Endothelial cell of hepatic sinusoid (primary cell): Measurements from ENCODE around the gene FAM227B.
"Not testable (repeated sequence)": the region's sequence is repeated elsewhere in the genome, so short reads cannot be mapped to it uniquely, and the experiment has no call there.

Experiments
- in situ Hi-C: cut with HindIII; loops from 2 replicates; pipeline ENCODE4 v1.10.0; 2017; ENCODE audit warnings: low sequenced_read_pairs

FAM227B gene

GRCh38 chr15:49383266-49383665 is 237.4 kb downstream of the FAM227B start:
- in situ Hi-C loops: no loop called here

DNA sequence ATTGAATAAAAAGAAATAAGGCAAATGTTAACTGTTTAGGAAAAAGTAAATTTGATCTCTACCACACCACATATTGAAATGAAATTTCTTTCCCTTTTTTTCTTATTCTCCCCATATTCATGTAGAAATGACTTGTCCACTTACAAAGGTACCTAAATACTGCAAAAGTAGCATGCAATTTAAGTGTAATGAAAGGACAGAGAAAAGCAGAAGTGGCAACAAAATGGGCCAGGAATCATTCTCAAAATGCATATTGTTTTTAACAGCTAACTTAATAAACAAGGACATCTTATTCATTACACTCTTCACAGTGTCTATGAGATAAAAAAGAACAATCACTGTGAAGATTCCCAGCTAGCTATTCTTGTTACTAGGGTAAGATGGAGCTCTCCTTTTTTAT is 238.2 kb downstream of the FAM227B start:
- in situ Hi-C loops: no loop called here

- in situ Hi-C loops: no loop called here
These were observed 239.7 kb downstream of the FAM227B start for GRCh38 chr15:49380912-49381311.

DNA sequence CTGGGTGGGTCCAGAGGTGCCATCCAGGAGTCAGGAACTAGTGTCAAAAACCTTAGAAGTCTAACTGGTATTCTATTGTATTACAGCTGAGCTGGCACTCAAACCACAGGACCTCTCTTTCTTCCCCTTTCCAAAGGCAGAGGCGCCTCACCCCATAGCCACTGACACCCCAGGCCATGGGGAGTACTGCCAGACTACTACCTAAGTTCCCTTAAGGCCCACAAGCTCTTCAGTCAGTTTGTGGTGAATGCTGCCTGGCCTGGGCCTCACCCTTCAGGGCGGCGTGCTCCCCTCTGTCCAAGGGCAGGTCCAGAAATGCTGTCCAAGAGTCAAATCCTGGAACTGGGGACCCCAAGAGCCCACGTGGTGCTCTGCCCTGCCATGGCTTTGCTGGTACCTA is 240.6 kb downstream of the FAM227B start:
- in situ Hi-C loops: no loop called here

- in situ Hi-C loops: no loop called here
These were observed 248.3 kb downstream of the FAM227B start for GRCh38 chr15:49372366-49372765.

DNA sequence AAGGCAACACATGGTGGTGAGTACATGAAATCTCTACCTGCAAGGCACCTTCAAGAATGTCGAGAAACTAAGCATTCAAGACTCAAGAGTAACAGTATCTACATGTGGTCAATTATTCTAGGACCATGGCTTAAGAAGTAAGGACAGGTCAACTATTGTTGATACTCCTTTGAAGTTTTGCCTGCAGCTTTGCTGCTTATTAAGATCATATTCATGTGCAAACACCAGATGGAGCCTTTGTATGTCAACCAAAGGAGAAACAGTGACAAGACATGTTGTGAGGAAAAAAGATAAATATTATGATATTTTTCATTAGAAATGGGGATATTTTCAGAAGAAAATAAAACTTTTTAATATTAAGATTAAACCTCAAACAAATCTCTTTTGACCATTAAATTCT is 249.8 kb downstream of the FAM227B start:
- in situ Hi-C loops: no loop called here

GRCh38 chr15:49366496-49366895 is 254.1 kb downstream of the FAM227B start:
- in situ Hi-C loops: no loop called here

GRCh38 chr15:49361370-49361769 is 259.2 kb downstream of the FAM227B start:
- in situ Hi-C loops: no loop called here

- in situ Hi-C loops: not testable (repeated sequence)
These were observed 266.2 kb downstream of the FAM227B start for GRCh38 chr15:49354439-49354838.

DNA sequence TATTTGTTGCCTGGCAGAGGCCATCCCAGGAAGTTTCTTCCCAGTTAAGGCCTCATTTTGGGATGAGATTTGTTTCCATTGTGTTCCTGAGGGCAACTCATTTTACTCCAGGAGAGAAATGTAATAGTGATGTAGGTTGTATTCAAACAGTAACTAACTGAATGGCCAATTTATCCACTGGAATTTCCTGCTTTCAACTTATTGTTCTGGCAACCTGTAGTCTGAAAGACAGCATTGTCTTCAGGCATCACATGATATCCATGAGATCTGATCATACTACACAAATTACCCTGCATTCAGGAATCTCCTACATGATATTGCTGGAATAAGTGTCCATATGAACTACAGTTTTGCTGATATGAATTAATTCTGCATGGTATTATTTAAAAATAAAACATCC is 277.1 kb downstream of the FAM227B start:
- in situ Hi-C loops: no loop called here

DNA sequence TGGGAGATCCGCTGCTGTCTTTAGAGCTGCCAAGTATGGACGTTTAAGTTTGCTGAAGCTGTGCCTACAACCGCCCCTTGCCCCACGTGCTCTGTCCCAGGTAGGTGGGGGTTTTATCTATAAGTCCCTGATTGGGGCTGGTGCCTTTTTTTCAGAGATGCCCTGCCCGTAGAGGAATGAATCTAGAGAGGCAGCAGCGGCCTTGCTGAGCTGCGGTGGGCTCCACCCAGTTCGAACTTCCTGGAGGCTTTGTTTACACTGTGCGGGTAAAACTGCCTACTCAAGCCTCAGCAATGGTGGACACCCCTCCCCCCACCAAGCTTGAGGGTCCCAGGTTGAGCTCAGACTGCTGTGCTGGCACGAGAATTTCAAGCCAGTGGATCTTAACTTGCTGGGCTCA is 281.0 kb downstream of the FAM227B start:
- in situ Hi-C loops: no loop called here

GRCh38 chr15:49331951-49332350 is 288.7 kb downstream of the FAM227B start:
- in situ Hi-C loops: no loop called here

DNA sequence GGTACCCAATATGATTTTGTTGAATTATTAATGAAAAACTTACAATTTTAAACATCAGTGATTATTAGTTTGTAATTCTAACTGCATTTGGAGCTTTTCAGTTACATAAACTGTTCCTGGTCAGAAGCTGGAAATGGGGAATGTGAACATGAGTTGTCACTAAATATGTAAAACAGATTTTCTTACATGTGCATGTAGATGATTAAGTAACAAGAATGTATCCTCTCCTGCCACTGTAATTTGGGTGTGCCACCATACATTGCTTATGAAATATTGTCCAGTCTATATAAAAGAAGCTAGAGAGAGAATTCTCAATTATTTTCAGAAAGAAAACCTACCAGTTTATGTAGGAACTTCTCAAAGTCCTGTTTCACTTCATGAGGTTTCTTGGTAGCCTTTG is 289.2 kb downstream of the FAM227B start:
- in situ Hi-C loops: no loop called here

DNA sequence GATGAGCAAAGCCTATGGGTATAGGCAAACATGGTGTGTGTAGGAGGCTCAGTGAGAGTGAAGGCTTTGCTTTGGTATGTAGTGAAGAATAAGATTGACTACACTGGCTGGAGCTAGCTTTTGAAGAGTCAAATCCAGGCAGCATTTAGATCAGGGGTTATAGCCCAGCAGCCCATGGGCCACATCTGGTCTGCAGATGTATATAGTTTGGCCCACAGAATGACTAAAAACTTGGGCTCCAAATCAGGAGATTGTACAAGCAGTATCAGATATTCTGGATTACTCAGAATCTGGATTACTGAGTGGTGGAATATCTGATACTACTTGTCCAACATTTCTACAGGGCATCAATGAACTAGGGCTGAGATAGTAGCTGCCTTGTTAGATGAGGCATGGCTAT is 290.5 kb downstream of the FAM227B start:
- in situ Hi-C loops: no loop called here

- in situ Hi-C loops: no loop called here
These were observed 291.7 kb downstream of the FAM227B start for GRCh38 chr15:49328941-49329340.

- in situ Hi-C loops: no loop called here
These were observed 292.7 kb downstream of the FAM227B start for GRCh38 chr15:49327927-49328326.

- in situ Hi-C loops: no loop called here
These were observed 297.4 kb downstream of the FAM227B start for GRCh38 chr15:49323207-49323606.

- in situ Hi-C loops: no loop called here
These were observed 300.3 kb downstream of the FAM227B start for GRCh38 chr15:49320351-49320750.

GRCh38 chr15:49315391-49315823 is 305.2 kb downstream of the FAM227B start:
- in situ Hi-C loops: no loop called here

- in situ Hi-C loops: no loop called here
These were observed 305.9 kb downstream of the FAM227B start for GRCh38 chr15:49314716-49315115.

DNA sequence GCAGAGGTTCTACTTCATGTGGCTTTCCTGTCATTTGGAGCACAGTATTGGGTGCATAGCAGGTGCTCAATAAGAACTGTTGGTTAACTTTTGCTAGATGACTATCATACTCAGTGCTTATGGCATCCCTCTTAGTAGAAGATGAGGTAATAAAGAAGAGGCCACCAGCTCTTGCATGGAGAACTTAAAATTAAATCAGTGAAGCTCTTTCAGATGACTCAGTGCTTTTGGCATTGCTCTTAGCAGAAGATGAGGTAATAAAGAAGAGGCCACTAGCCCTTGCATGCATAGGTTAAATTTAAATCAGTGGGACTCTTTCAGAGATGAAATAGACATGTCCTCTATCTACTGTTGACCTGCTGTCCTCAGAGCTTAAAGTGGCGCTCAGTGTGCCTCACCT is 307.0 kb downstream of the FAM227B start:
- in situ Hi-C loops: no loop called here

- in situ Hi-C loops: no loop called here
These were observed 310.7 kb downstream of the FAM227B start for GRCh38 chr15:49309889-49310288.

DNA sequence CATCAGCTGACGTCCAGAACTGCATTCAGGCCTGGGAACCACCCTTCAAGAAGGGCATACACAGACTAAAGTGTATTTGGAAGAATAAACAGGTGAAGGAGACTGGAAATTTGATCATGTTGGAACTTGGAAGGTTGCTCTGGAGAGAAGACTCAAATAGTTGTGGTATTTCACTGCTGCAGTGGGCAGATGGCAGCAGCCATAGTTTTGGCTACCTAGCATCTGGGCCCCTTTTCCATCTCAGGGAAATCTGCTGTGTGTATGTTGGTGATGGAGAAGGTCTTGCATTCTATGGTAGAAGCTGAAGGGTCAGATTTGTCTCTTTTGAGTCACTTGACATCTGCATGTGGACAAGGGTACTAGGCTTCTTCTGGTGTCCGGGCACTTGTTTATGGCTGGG is 311.9 kb downstream of the FAM227B start:
- in situ Hi-C loops: no loop called here

DNA sequence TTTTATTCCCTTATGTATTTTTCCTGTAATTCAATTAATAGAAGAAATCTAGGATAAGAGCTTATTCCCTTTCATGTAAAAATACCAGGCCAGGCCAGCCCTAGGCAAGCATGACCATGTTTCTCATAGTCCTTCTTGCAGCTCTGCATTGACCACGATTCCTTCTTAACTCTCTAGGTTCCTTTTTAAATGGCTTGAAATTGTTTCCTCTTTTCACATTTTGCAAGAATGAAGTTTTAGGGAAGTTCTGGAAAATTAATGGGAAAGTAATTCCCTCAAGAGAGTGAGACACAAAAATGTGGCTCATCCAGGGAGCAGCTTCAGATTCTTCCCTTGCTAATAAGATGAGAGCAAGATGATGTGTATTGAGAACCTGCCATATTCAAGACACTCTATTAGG is 314.1 kb downstream of the FAM227B start:
- in situ Hi-C loops: no loop called here
